IMR-90 (cell line): Measurements from ENCODE around the gene ACYP2. TPM values are rescaled to one million over a fixed set of nuclear protein-coding genes. Genes with fewer than 3 reads are reported as not detected.

Experiments used
- BHLHE40 ChIP-seq: fragments of 150-350 bp; IDR thresholded peaks from 2 replicates; pipeline ENCODE4 v1.6.1; 2016; ENCODE audit warnings: mild to moderate bottlenecking, low read depth, low read length
- CEBPB ChIP-seq: IDR thresholded peaks from 2 replicates; pipeline ENCODE4 v1.6.1; 2012; ENCODE audit warnings: low read depth, low read length, improper control_type of control experiment
- MAZ ChIP-seq: IDR thresholded peaks from 2 replicates; pipeline ENCODE4 v1.6.1; 2012; ENCODE audit warnings: low read depth, mild to moderate bottlenecking, low read length, improper control_type of control experiment, moderate library complexity, borderline replicate concordance
- POLR2A ChIP-seq: IDR thresholded peaks from 2 replicates; pipeline ENCODE4 v1.6.1; 2012; ENCODE audit warnings: mild to moderate bottlenecking, low read depth, low read length
- RAD21 ChIP-seq: IDR thresholded peaks from 2 replicates; pipeline ENCODE4 v1.6.1; 2012; ENCODE audit warnings: low read length, improper control_type of control experiment
- RCOR1 ChIP-seq: IDR thresholded peaks from 2 replicates; pipeline ENCODE4 v1.6.1; 2012; ENCODE audit warnings: mild to moderate bottlenecking, low read length, improper control_type of control experiment; ENCODE audit not compliant: insufficient replicate concordance
- polyA plus RNA-seq, 3 experiments: library from polyadenylated mRNA; depleted of rRNA; stranded (reverse); fragments of >200 nt; gene quantifications; 2 replicates each; pipeline ENCODE4 v1.2.3, GENCODE V29; 2012; ENCODE audit warnings: low replicate concordance in 1 of 3
- total RNA-seq: library from RNA; depleted of rRNA; stranded (reverse); fragments of >200 nt; gene quantifications from 2 replicates; pipeline ENCODE4 v1.2.3, GENCODE V29; 2012

The ACYP2 gene
- total and polyA plus RNA-seq, 2 of the 4 experiments (the other 2 are of a cell fraction): 3.9 to 7.4 TPM

DNA sequence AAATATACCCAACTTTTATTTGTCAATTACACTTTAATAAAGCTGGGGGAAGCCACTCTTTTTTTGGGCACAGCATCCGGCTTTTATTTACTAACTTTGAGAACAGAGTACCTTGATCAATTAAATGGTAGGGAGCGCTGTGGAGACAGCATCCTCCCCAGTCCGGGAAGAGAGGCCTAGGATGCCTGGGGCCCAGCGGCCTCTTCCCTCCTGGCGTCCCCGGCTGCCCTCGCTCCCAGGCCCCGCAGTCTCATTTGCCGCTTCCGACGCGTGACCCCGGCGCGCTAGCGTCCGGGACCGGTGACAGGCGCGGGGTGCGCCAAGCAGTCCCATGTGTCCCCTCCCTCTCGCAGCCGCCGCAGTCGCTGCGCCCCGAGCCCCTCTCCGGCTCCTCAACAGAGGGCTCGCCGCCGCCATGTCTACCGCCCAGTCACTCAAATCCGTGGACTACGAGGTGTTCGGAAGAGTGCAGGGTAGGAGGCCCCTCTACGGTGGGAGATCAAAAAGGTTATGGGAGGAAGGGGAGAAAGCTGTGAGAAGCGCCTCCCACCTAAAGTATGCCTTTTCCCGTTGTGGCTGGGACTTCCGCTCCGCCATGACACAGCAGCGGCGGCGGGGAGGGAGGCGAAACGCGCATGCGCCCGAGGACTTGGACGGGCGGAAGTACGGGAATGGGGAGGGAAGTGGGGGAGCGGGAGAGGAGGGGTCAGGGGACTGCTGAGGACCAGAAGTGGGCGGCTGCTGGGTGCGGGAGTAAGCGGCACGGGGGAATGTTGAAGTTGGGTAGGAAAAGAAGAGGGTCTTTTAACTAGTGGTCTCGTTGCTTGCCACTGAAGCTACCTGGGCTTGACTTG is at the start of gene ACYP2 (continued):
- TF ChIP-seq POLR2A (peak; percentile 93), CEBPB (no peak), RCOR1 (no peak), MAZ (peak; percentile 95), RAD21 (peak; percentile 51), BHLHE40 (0 out of 2 replicates have a peak, but pooled peaks have one; percentile 16)
